A673 (cell line): ENCODE results near the gene MKNK1.

Source experiments
- EZH2 ChIP-seq: fragments of 200-600 bp; sonication (generic); IDR thresholded peaks from 2 replicates; pipeline ENCODE4 v1.6.1; 2017; ENCODE audit warnings: borderline replicate concordance, low read depth, mild to moderate bottlenecking, mixed read lengths, antibody characterized with exemption, low read length; ENCODE audit not compliant: poor library complexity, severe bottlenecking
- TF ChIP-seq, protein P1 (sequence below): fragments of 300-800, 200-600 bp; sonication (generic); conservative IDR thresholded peaks from 2 replicates; pipeline ENCODE4 v1.5.1; 2017; ENCODE audit warnings: low read depth, mild to moderate bottlenecking, antibody characterized with exemption, low read length, moderate library complexity, mixed read lengths

DNA sequence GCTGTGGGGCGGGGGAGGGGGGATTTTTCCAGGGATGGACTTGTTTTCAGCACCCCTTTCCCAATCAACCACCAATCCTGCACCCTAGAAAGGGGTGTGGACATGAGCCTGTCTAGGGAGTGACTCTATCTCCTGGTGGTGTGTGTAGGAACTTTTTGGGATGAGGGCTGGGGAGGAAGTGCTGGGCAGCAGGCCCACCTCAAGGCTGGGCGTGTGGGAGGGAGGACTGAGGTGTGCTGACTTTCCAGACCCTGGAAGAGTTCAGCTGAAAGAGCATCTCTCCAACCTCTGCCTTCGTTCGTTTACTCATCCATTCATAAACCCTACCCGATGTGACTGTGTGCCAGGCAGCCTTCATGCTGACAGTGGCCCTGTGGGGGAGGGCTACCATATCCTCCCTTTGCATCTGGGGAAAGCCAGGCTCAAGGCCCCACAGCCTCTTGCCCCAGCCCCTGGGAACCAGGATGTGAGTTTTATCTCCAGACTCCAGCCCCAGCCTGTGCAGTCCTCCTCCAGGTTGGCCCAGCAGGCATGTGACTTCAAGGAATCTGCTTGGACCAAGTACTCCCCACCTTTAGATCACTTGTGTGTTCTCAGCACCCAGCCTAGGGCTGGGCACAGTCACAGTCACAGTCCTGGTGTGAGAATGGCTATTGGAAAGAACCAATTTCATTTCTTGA is 59.4 kb downstream of the MKNK1 start:
- TF ChIP-seq, protein P1, sequence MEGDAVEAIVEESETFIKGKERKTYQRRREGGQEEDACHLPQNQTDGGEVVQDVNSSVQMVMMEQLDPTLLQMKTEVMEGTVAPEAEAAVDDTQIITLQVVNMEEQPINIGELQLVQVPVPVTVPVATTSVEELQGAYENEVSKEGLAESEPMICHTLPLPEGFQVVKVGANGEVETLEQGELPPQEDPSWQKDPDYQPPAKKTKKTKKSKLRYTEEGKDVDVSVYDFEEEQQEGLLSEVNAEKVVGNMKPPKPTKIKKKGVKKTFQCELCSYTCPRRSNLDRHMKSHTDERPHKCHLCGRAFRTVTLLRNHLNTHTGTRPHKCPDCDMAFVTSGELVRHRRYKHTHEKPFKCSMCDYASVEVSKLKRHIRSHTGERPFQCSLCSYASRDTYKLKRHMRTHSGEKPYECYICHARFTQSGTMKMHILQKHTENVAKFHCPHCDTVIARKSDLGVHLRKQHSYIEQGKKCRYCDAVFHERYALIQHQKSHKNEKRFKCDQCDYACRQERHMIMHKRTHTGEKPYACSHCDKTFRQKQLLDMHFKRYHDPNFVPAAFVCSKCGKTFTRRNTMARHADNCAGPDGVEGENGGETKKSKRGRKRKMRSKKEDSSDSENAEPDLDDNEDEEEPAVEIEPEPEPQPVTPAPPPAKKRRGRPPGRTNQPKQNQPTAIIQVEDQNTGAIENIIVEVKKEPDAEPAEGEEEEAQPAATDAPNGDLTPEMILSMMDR, result no peak
- TF ChIP-seq EZH2, result no peak
